ENCODE measurements around the gene SH2B3.
"Not testable (repeated sequence)": the region's sequence is repeated elsewhere in the genome, so short reads cannot be mapped to it uniquely, and the experiment has no call there.

The SH2B3 gene

DNA sequence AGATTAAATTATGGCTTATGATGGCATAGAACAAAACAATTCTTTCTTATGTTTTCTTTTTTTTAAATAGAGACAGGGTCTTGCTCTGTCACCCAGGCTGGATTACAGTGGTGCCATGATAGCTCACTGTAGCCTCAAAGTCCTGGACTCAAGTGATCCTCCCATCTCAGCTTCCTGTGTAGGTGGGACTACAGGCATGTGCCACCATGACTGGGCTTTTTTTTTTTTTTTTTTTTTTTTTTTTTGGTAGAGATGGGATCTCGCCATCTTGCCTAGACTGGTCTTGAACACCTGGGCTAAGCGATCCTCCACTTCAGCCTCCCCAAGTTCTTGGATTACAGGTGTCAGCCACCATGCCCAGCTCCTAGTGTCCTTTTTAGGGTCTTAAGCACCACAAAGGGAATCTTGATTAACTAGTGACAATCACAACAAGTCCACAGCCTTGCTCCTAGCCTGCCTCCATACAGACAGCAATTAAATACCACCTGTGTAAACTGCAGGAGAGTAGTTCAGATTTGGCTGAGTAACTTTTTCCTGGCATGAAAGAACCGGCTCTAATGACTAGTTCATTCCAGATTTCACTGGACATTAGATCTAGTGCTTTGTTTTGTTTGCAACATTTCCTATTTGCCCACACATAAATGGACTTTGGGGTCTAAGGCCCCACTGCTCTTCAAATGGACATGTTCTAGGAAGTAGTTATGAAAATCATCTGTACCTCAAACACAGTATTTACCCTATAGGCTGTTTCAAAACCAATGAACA lies 61.6 kb downstream of the SH2B3 start:
- DNase-seq = no peak

GRCh38 chr12:111467857-111468241 lies 62.1 kb downstream of the SH2B3 start:
- no peak for DNase-seq

DNA sequence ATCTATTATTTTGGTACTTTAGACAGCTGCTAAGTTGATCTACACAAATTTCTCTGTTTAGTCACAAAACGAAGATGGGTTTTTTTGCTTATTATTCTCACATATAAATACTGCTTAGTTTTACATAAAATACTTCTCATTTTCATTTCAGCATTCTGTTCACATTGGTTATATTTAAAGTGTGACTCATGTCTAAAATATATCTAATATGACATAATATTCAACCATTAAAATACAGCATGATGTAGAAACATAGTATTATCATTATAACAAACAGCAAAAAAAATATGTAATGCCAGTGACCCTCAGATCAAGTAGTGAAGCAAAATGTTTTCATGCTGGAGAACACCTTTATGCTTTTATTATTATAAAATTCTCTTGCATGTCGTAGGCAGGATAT lies 63.7 kb downstream of the SH2B3 start:
- DNase-seq = no peak

DNA sequence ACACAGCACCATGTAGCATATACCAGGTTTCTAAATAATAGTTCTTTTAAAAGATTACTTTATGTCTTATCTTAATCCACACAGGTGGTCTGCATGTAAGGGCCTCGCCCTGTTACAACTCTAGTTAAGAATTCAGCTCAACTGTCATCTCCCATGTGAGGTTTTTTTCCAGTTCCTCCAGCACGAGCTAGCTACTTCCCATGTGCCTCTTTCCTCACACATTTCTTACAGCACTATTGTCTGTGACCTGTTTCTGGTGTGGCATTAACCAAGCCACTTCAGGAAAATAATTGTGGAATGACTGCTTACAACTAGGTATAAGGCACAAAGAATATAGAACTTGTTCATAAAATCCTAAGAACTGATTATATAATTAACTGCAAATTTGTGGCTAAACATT lies 65.5 kb downstream of the SH2B3 start:
- no peak for DNase-seq

- no peak for DNase-seq
These were observed 76.7 kb downstream of the SH2B3 start for GRCh38 chr12:111482462-111482861.

- no peak for DNase-seq
These were observed 82.5 kb downstream of the SH2B3 start for GRCh38 chr12:111488271-111488670.

- DNase-seq = no peak
These were observed 83.1 kb downstream of the SH2B3 start for GRCh38 chr12:111488798-111489197.

DNA sequence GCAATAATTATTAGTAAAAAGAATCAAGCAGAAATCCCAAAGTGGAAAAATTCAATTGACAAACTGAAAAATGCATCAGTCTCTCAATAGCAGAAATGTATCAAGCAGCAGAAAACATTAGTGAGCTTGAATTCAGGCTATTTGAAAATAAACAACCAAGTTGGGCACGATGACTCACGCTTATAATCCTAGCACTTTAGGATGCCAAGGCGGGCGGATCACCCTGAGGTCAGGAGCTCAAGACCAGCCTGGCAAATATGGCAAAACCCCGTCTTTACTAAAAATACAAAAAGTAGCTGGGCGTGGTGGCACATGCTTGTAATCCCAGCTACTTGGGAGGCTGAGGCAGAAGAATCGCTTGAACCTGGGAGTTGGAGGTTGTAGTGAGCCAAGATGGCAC lies 87.3 kb downstream of the SH2B3 start:
- DNase-seq = not testable (repeated sequence)

- no peak for DNase-seq
These were observed 89.0 kb downstream of the SH2B3 start for GRCh38 chr12:111494676-111495075.
